Subcutaneous abdominal adipose tissue (tissue), 5 donors: Measurements from ENCODE around the gene DTD1.

Experiments
- H3K27ac ChIP-seq: one replicate; pipeline ENCODE4 v1.7.0; 2013; ENCODE audit warnings: low read depth, mild to moderate bottlenecking, inconsistent platforms, low read length, moderate library complexity
- H3K27me3 ChIP-seq, 5 donors: one replicate each; pipeline ENCODE4 v1.7.0; 2013; ENCODE audit warnings: low read length in 5 of 5, inconsistent platforms in 1 of 5; ENCODE audit not compliant: control insufficient read depth in 5 of 5, insufficient read depth in 4 of 5
- H3K36me3 ChIP-seq, 5 donors: one replicate each; pipeline ENCODE4 v1.7.0; 2013; ENCODE audit warnings: low read length in 5 of 5; ENCODE audit not compliant: control insufficient read depth in 5 of 5, insufficient read depth in 5 of 5
- H3K4me1 ChIP-seq, 5 donors: one replicate each; pipeline ENCODE4 v1.7.0; 2013; ENCODE audit warnings: low read length in 5 of 5, mild to moderate bottlenecking in 3 of 5, moderate library complexity in 1 of 5; ENCODE audit not compliant: control insufficient read depth in 5 of 5, insufficient read depth in 5 of 5
- H3K4me3 ChIP-seq, 5 donors: one replicate each; pipeline ENCODE4 v1.7.0; 2013; ENCODE audit warnings: low read length in 5 of 5, low read depth in 1 of 5
- H3K9ac ChIP-seq, 5 donors: one replicate each; pipeline ENCODE4 v1.7.0; 2013; ENCODE audit warnings: low read length in 5 of 5, mild to moderate bottlenecking in 4 of 5, moderate library complexity in 3 of 5
- H3K9me3 ChIP-seq, 5 donors: one replicate each; pipeline ENCODE4 v1.7.0; 2013; ENCODE audit warnings: low read length in 5 of 5; ENCODE audit not compliant: control insufficient read depth in 5 of 5
- donor health status: healthy.
- donor health status: healthy.
- donor health status: healthy.
- donor health status: healthy.
- donor health status: healthy.

The DTD1 gene

DNA sequence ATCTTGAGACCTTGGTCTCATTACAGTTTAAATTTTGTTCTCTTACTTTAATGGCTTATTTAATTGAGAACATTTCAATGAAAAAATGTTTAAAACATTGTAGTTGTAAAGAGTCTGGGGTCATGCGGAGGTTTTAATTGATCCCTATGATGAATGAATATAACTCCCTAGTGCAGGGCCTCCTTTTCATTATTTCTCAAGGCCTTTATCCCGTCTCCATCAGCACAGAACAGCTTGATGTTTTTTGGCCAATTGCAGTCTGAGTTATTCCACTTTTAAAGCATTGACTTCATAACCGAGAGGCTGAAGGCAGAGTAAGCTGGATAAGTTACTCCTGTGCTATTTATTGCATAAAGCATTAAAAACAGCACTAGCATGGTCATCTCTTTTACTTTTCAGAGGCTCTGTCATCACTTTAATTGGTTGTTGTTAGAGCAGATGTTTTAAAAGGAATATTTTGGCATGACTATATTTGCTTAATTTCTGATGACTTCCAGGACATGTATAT is 83.4 kb downstream of the DTD1 start:
- Histone ChIP-seq H3K36me3 (peaks cover 0 to 3% (median 0%) of the 10 kb centered on the region in 5 donors), H3K27ac (no peak overlapping the region), H3K9ac (no peak overlapping the region), H3K4me1 (peaks cover 0 to 9% (median 0%) of the 10 kb centered on the region in 5 donors), H3K27me3 (no peaks in the 10 kb centered on the region), H3K4me3 (no peak overlapping the region), H3K9me3 (no peaks in the 10 kb centered on the region)

DNA sequence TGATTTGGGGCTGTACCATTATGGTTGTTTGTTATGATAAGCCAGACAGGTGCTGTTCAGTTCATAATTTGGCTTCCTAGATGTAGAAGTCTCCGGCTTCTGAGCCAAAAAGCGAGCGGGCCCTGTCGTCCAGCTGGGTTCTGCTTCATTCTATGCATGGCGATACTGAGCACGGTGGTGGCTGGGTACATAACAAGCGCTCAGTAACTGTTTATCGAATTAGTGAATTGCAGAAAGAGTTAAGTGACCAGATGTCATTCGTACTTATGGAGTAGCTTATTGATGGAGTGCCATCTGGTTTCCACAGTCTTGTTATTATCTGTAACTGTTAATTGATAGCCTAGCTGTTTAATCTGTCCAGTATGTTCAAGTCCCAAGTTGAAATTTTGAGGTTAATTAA is 85.0 kb downstream of the DTD1 start:
- peaks cover 0 to 2% (median 0%) of the 10 kb centered on the region in 5 donors for H3K36me3 ChIP-seq
- H3K27me3 ChIP-seq, result no peaks in the 10 kb centered on the region
- H3K4me3 ChIP-seq, result no peak overlapping the region
- H3K9ac ChIP-seq, result no peak overlapping the region
- no peak overlapping the region for H3K27ac ChIP-seq
- peaks cover 0 to 9% (median 0%) of the 10 kb centered on the region in 5 donors for H3K4me1 ChIP-seq
- H3K9me3 ChIP-seq, result no peaks in the 10 kb centered on the region

DNA sequence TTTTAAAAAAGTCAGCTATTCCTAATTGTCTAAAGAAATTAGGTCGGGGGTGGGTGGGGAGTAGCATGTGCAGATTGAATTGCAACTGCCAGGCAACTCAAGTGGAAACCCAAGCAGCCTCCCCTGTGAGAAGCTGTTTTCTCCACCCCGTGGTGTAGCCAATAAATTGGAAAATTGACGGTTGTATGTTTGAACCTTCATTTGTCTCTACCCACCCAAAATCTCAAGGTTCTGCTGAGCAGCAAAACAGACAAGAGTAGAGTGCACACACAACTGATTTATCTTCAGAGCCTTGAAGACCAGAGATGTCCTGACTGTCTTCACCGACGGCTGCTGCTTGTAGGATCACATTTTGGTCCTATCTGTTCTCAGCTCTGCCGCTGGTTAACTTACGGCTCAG is 88.5 kb downstream of the DTD1 start:
- Histone ChIP-seq H3K9me3 (no peaks in the 10 kb centered on the region), H3K4me1 (peaks cover 0 to 3% (median 0%) of the 10 kb centered on the region in 5 donors), H3K27ac (no peak overlapping the region), H3K4me3 (no peak overlapping the region), H3K36me3 (no peaks in the 10 kb centered on the region), H3K27me3 (no peaks in the 10 kb centered on the region), H3K9ac (no peak overlapping the region)

DNA sequence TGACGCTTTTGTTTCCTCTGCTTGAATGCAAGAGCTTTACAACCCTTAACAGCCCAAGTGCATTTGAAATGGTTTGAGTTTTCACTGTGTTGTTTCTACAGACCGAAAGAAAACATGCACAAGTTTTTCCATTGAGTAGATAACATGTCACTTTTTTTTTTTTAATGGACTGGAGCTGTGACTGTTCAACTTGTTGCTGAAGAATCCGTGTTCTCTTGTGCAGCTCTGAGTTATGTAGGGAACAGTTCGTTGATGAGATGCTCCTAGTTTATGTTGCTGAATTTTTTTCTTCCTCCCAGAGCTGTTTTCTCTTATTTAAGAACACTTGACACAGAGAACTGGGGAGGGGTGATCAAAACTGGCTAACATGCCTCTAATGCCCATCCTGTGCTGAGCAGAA is 89.3 kb downstream of the DTD1 start:
- H3K27ac ChIP-seq, result no peak overlapping the region
- H3K27me3 ChIP-seq, result no peaks in the 10 kb centered on the region
- H3K4me1 ChIP-seq, result peaks cover 0 to 3% (median 0%) of the 10 kb centered on the region in 5 donors
- H3K9me3 ChIP-seq, result no peaks in the 10 kb centered on the region
- H3K36me3 ChIP-seq, result no peaks in the 10 kb centered on the region
- no peak overlapping the region for H3K9ac ChIP-seq
- no peak overlapping the region for H3K4me3 ChIP-seq

DNA sequence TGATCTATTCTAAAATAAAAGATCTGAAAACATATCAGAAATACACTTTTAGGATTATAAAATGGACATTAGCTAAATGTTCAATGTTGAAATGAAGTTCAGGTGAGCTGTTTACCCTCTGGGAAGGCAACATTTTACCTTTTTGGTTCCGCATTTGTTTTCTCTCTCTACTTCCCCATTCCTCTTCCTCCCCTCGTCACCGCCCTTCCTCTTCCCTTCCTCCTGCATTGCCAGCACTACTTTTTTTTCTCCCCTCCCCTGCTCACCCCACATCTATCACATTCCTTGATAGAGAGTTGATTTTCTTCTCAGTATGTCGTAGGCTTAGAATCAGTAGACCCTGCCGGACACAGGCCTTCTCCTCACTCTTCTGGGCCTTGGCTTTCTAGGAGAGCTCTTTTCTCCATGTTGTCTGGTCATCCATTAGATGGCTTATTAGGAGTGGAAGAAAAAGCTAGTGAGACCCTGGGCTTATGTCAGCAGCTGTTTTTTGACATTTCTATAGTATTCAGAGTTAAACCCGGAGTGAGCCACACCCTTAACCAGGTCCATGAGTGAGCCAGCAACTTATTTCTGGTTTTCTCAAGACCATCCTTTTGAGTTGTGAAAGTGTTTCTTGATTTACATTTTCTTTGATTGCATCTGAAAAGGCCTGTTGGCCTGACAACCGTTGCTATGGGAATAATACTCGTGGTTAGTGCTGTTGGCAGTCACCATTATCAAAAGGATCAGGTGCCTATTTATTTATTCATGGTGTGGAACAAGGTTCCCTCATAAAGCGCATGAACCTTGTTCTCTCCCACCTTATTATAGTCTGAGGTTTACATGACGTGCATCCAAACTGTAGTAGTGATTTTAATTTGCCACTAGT is 90.9 kb downstream of the DTD1 start:
- Histone ChIP-seq H3K9me3 (no peaks in the 10 kb centered on the region), H3K4me1 (peaks cover 0 to 3% (median 0%) of the 10 kb centered on the region in 5 donors), H3K36me3 (no peaks in the 10 kb centered on the region), H3K4me3 (no peak overlapping the region), H3K9ac (no peak overlapping the region), H3K27me3 (no peaks in the 10 kb centered on the region), H3K27ac (no peak overlapping the region)

DNA sequence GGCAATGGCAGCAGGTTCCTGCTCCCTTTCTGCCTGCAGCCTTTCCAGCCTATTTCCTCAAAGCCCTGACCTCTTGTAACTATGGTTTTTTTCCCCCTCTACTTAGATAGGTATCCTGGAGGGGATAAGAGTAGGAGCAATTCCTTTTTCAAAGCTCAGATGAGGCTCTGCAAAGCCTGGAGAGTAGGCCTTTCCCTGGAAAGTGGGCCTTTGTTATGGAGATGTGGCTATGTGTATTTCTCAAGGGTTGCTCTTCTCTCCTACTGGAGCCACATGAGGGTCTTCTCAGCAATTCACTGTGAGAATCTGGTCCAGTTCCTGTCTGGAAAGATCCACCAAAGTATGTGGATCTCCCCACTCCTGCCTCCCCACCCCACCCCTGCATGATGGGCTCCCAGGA is 96.0 kb downstream of the DTD1 start:
- Histone ChIP-seq H3K4me3 (no peak overlapping the region), H3K9ac (no peak overlapping the region), H3K36me3 (no peaks in the 10 kb centered on the region), H3K9me3 (no peaks in the 10 kb centered on the region), H3K27me3 (no peaks in the 10 kb centered on the region), H3K27ac (no peak overlapping the region), H3K4me1 (peaks cover 0 to under 1% (median 0%) of the 10 kb centered on the region in 5 donors)

DNA sequence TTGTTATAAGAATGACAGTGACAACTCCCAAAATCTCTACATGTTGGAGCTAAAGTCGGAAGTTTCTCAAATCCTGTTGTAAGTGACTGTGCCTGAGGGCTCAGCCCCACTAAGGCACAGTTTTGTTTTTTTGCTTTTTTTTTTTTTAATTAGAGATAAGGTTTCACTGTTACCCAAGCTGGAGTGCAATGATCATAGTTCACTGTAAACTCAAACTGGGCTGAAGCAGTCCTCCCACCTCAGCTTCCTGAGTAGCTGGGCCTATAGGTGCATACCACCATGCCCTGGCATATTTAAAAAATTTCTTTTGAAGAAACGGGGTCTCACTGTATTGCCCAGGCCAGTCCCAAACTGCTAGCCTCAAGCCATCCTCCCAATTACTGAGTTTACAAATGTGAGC is 96.9 kb downstream of the DTD1 start:
- Histone ChIP-seq H3K27ac (no peak overlapping the region), H3K4me3 (no peak overlapping the region), H3K4me1 (no peaks in the 10 kb centered on the region), H3K9ac (no peak overlapping the region), H3K27me3 (no peaks in the 10 kb centered on the region), H3K9me3 (no peaks in the 10 kb centered on the region), H3K36me3 (no peaks in the 10 kb centered on the region)

DNA sequence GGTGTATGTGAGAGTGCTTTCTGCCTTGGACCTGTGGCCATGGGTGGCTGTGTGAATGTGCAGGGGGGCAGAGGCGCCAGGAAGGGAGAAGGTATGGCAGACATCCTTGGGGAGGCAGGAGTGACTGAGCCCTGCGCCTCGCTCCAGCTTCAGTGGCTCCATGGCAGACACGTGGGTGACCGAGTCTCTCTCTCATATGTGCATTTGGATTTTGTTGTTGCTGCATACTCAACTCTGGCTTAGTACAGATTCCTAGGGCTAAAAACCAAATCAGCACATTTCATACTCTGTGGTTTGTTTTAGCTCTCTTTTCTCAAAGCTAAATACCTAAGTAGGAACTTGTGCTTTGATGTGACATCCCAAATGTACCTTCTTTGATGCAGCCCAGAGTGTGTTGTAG is 97.6 kb downstream of the DTD1 start:
- H3K27ac ChIP-seq, result no peak overlapping the region

DNA sequence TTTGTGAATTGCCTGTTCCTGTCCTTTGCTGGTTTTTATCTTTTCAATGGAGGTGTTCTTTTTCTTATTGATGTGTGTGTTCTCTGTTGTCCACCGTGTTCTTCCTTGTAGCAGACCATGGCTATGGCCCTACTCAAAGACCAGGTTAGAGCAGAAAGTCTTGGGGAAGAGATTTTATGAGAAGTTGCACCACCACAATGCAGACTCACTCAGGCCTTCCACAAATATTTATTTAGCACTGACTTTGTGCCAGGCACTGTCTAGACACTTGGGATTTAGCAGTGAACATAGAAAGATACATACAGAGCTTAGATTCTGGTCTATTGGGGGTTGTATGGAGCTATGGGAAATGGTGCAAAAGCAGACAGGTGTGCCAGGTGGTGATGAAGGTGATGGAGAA is 98.8 kb downstream of the DTD1 start:
- H3K9me3 ChIP-seq, result no peaks in the 10 kb centered on the region
- no peak overlapping the region for H3K9ac ChIP-seq
- no peaks in the 10 kb centered on the region for H3K36me3 ChIP-seq
- no peak overlapping the region for H3K4me3 ChIP-seq
- H3K27me3 ChIP-seq, result no peaks in the 10 kb centered on the region
- no peaks in the 10 kb centered on the region for H3K4me1 ChIP-seq
- no peak overlapping the region for H3K27ac ChIP-seq

More for the DNA sequence above, 97.6 kb downstream of the DTD1 start:
- H3K4me3 ChIP-seq, result no peak overlapping the region
- no peaks in the 10 kb centered on the region for H3K4me1 ChIP-seq
- no peaks in the 10 kb centered on the region for H3K36me3 ChIP-seq
- H3K9ac ChIP-seq, result no peak overlapping the region
- no peaks in the 10 kb centered on the region for H3K9me3 ChIP-seq
- H3K27me3 ChIP-seq, result no peaks in the 10 kb centered on the region

DNA sequence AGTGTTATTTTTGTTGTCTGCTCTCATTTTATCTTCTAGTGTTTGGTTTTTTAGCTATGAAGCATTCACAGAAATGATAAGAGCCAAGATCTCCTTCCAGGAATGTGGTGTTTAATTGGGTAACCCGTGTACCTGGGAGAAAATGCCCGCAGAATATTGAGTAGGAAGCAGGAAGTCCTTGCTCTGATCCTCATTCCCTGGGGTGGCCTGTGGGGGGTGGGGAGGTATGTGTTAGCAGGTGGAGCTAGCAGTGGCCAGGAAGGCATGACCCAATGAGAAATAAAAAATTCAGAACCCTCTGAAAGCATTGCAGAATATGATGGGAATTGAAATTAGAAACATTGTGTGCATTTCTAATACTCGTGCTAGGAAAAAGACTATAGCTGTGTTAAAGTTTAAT is 100.8 kb downstream of the DTD1 start:
- H3K36me3 ChIP-seq, result no peaks in the 10 kb centered on the region

More for the DNA sequence above, 100.8 kb downstream of the DTD1 start:
- Histone ChIP-seq H3K27me3 (no peaks in the 10 kb centered on the region), H3K9ac (no peak overlapping the region), H3K4me3 (no peak overlapping the region), H3K4me1 (peaks cover 0 to 6% (median 1%) of the 10 kb centered on the region in 5 donors), H3K27ac (no peak overlapping the region), H3K9me3 (no peaks in the 10 kb centered on the region)
